D341Med (cell line): ENCODE results near the gene ACE2.
"Not testable (repeated sequence)": the region's sequence is repeated elsewhere in the genome, so short reads cannot be mapped to it uniquely, and the experiment has no call there.

Source experiments
- DNase-seq: peaks from one replicate; pipeline ENCODE4 v3.0.0; 2012; ENCODE audit warnings: low spot score

ACE2 gene

GRCh38 chrX:15600745-15601144 is at the start of gene ACE2:
Gene ACE2 (minus strand): TSS chrX:15600960. CDS start chrX:15600911, 49 bp downstream.
- no peak for DNase-seq

DNA sequence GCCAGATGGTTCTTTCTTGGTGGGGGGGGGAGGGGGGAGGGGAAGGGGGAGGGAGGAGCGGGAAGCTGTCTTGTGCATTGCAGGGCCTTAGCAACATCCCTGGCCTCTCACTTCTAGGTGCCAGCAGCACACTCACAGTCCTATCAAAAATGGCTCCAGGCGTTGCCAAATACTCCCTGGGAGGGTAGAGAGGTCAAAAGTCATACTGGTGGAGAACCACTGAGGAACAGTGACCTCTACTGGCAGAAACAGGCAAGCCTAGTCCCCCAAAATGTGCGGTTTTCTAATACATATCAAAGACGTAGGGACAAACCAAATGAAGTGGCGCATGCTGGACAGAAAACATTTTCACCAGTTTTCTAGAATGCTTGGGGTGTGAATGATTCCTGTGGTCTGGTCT is 46.8 kb upstream of the ACE2 start:
- DNase-seq: not testable (repeated sequence)

DNA sequence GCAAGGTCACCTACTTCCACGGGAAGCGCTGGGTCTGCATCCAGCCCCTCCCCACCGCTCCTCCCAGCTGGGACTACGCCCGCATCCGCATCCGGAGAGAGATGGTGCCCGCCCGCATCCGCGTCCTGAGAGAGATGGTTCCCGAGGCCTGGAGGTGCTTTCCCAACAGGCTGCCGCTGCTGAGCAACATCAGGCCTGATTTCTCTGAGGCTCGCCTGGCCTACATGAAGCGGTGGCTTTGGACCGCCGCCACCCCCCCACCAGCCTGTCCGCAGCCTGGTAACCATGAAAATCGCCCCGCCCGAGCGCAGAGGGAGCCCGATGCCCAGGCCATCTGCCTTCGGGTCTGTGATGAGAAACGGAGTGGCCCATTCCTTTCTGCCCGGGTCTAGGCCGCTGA is 45.8 kb upstream of the ACE2 start:
- DNase-seq: no peak

- DNase-seq: no peak
Measured at GRCh38 chrX:15646031-15646430, 45.3 kb upstream of the ACE2 start.

DNA sequence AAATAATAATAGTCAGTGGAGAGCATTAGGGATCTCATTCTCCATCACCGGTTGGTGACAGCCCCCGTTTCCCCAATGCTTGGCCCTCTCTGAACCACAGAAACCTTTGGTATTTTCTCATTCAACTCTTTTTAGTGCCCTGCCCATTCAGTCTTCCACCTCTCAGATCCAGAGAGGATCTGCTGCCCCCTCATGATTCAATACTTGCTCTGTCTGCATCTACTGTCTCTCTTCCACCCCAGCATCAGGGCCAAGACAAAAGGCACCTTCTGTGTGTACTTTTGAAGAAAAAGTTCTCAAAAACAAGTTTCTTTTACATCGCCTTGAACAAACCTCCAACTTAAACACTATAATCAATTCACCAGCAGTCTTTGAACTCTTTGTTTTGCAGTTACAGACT is 44.5 kb upstream of the ACE2 start:
- DNase-seq: no peak

- DNase-seq: no peak
Measured at GRCh38 chrX:15644560-15644872, 43.8 kb upstream of the ACE2 start.

- DNase-seq: no peak
Measured at GRCh38 chrX:15643786-15644559, 43.2 kb upstream of the ACE2 start.

GRCh38 chrX:15631637-15632036 is 30.9 kb upstream of the ACE2 start:
- no peak for DNase-seq

GRCh38 chrX:15623054-15623453 is 22.3 kb upstream of the ACE2 start:
- no peak for DNase-seq

DNA sequence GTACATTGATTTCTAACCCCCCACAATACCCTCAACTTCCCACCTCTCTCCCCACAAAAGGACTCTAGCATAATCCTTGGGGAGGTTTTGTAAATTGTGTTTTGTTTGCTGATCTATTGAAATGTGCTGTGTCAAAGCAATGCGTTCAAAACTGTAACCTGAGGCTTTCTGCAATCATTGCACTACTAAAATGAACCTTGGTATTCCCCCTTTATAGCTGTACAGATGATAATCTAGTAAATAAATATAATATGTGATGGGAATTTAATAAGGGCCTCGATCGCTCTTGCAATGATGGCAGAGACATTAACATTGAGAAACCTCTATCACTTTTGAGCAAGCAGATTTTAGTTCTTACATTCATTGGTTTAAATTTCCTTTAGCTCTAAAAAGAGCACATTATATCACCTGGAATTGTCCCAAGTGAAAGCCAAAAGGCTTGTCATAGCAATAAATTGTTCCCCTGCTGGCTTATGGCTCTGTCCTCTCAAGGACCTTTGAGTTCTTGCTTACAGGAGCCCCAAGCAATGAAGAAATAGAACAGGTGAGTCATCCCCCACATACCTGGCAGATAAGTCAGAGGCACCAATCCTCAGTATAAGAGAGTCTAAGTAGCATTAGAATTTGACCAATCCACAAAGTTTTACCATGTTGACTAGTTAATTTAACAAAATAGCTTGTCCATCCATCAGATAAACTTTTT is 18.4 kb upstream of the ACE2 start:
- no peak for DNase-seq

DNA sequence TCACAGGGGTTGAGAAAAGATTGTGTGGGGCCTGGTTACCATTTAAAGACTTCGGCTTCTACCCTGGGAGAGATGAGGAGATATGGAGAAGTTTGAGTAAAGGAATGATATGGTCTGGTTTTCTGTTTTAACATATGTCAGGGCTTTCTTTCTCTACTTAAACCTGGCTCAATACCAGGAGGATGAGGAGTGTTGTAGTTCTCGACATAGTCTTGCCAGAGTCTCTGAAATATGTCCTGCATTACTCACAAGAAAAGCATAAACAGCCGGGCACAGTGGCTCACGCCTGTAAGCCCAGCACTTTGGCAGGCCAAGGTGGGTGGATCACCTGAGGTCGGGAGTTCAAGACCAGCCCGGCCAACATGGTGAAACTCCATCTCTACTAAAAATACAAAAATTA is 16.4 kb upstream of the ACE2 start:
- DNase-seq: no peak

DNA sequence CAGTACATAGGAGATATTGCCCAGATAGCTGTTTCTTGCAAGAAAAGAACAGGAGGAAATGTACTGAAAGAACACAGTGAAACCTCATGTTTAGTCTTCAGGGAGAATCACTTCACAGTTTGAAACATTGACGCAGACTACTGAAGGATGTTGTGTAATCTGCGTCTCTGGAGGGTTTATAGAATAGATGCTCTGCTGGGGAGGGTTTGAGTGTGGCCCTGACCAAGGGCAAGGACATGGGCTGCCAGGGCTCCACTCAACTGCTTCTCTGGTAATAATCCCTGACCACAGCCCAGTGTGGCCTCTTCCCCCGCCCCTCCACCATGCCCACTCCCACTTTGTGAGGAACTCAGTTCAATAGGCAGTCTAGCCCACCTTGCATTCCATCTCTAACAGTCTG is 15.8 kb upstream of the ACE2 start:
- no peak for DNase-seq

DNA sequence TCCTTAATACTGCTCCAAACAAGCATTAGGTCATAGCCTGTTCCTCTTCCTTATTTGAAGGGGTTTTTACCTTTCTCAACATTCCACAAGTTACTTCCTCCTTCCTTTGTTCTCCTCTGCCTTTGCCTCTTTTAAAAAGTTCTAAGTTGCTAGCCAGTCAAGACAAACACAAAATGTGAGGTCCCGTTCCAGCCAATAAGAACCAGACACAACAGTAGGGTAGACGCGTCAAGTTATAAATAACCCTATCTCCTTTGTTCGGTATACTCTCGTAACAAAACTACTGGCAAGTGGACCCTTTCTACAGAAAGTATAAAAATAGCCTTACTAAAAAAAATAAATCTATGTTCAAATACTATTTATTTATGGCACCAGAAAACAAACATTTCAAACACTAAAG is 6.3 kb upstream of the ACE2 start:
- no peak for DNase-seq

GRCh38 chrX:15606136-15606535 is 5.4 kb upstream of the ACE2 start:
- DNase-seq: no peak

DNA sequence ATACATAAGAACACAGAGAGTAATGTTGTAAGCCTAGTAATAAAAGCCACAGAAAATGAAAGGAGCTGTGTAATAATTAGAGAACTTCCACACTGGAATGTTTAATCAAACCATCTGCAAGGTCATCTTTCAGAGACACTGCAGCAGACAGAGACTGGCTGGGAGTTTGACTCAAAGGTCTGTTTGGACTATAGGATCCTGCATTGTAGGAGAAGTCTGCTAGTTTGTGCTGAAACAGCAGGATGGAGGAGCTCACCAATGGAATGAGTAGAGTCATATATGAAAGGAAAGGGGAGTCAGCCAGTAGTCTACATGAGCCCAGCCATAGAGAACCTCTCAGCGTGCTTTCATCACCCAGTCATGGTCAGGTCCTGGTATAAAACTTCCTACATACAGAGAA is 4.5 kb upstream of the ACE2 start:
- DNase-seq: no peak

DNA sequence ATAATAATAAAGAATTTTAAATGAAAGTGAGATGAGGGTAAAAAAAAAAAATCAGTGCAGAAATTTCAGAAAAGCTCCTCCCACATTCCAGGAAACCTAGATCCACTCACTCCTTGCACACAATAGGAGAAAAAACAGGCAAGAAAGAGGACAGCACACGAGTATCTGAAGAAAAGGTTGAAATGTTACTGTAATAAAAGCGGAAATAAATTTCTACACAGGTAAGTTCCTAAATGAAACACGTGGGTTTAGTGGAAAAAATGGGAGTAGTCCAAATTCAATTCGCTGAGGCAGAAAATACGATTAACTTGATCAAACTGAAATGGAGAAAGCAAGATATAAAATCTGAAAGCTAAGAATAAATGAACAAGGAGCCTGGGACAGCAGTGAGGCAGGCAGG is 2.0 kb upstream of the ACE2 start:
- DNase-seq: no peak

GRCh38 chrX:15601932-15602331 is 1.2 kb upstream of the ACE2 start:
- DNase-seq: no peak

DNA sequence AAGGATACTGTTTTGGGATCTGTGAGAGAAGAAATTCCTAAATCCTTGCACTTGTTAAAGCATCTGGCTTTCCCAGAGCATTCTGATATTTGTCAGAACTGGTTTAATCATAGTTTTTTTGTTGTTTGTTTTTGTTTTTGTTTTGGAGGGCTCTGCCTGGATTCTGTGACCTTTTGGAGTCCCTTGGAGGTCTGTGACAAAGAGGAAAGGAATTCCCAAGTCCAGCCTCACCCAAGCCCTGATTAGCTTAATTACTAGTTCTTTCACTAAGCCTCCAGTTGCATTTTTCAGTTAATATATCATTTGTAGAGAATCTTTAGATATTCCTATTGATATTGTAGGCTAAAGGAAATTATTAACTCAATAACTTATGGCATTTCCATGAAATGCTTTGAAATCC is 711 bp downstream of the ACE2 start:
- DNase-seq: no peak

GRCh38 chrX:15599461-15599860 is 1.3 kb downstream of the ACE2 start:
- no peak for DNase-seq

DNA sequence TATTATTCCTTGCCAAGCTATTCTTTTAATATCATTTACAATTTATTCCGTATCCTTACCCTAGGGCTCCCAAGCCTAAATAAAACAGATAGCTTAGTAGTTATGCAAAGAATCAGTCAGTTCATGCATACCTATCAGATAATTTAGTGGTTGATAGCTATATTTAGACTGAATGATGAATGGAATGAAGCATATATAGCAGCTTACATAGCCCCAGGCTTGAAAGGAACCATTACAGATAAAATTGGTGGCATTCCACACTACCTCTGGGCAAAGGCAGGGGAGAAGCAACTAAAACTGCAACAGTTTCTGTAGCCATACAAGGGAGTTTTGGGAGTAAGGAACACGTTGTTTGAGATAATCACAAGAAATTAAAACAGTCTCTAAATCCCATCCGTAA is 2.7 kb downstream of the ACE2 start:
- DNase-seq: no peak

DNA sequence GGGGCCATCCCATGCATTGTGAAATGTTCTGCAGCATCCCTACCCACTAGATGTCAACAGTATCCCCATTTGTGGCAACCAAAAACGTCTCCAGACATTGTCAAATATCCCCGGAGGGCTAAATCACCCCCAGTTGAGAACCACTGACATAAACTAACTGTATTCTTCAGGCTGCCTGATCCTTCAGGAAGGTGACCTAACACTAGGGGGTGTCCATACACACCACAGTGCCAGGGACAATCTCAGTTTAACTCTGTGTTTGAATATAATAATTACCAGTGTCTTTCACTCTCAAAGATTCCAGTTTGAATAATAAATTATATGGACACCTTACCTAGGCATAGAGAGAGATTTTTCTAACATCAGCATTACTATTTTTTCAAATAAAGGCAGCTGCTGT is 6.4 kb downstream of the ACE2 start:
- no peak for DNase-seq

- no peak for DNase-seq
Measured at GRCh38 chrX:15579778-15580747, 20.7 kb downstream of the ACE2 start.

- DNase-seq: no peak
Measured at GRCh38 chrX:15576019-15576418, 24.7 kb downstream of the ACE2 start.
